Subcutaneous abdominal adipose tissue (tissue), 5 donors: ENCODE results near the gene ATP10A.

Experiments
- H3K27ac ChIP-seq: one replicate; pipeline ENCODE4 v1.7.0; 2013; ENCODE audit warnings: low read depth, mild to moderate bottlenecking, inconsistent platforms, low read length, moderate library complexity
- H3K27me3 ChIP-seq, 5 donors: one replicate each; pipeline ENCODE4 v1.7.0; 2013; ENCODE audit warnings: low read length in 5 of 5, inconsistent platforms in 1 of 5; ENCODE audit not compliant: control insufficient read depth in 5 of 5, insufficient read depth in 4 of 5
- H3K36me3 ChIP-seq, 5 donors: one replicate each; pipeline ENCODE4 v1.7.0; 2013; ENCODE audit warnings: low read length in 5 of 5; ENCODE audit not compliant: control insufficient read depth in 5 of 5, insufficient read depth in 5 of 5
- H3K4me1 ChIP-seq, 5 donors: one replicate each; pipeline ENCODE4 v1.7.0; 2013; ENCODE audit warnings: low read length in 5 of 5, mild to moderate bottlenecking in 3 of 5, moderate library complexity in 1 of 5; ENCODE audit not compliant: control insufficient read depth in 5 of 5, insufficient read depth in 5 of 5
- H3K4me3 ChIP-seq, 5 donors: one replicate each; pipeline ENCODE4 v1.7.0; 2013; ENCODE audit warnings: low read length in 5 of 5, low read depth in 1 of 5
- H3K9ac ChIP-seq, 5 donors: one replicate each; pipeline ENCODE4 v1.7.0; 2013; ENCODE audit warnings: low read length in 5 of 5, mild to moderate bottlenecking in 4 of 5, moderate library complexity in 3 of 5
- H3K9me3 ChIP-seq, 5 donors: one replicate each; pipeline ENCODE4 v1.7.0; 2013; ENCODE audit warnings: low read length in 5 of 5; ENCODE audit not compliant: control insufficient read depth in 5 of 5
- donor health status: healthy.
- donor health status: healthy.
- donor health status: healthy.
- donor health status: healthy.
- donor health status: healthy.

Gene ATP10A

GRCh38 chr15:25810154-25810553 lies 53.0 kb downstream of the ATP10A start:
- Histone ChIP-seq H3K4me1 (peaks cover 0 to 13% (median 4%) of the 10 kb centered on the region in 5 donors), H3K27ac (no peak overlapping the region), H3K4me3 (no peak overlapping the region), H3K27me3 (no peaks in the 10 kb centered on the region), H3K9me3 (no peaks in the 10 kb centered on the region), H3K9ac (no peak overlapping the region), H3K36me3 (peaks cover 0 to 2% (median 0%) of the 10 kb centered on the region in 5 donors)

DNA sequence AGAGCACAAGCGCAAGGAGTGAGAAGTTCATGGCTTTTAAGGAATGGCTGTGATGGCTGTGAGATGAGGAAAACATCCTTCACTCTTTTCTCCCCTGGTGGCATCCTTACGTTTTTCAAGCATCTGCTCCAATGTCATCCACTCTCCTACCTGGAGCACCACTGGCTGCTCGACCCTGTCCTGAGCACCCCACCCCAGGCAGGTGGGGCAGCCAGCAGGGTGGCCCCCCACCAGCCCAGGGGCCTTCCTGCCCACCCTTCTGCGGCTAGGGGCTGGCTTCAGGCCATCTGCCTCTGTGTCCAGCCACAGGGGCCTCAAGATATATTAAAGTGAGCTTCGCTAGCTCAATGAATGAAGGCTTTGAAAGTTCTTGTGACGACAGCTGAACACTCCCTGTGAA lies 56.1 kb downstream of the ATP10A start:
- Histone ChIP-seq H3K9me3 (no peaks in the 10 kb centered on the region), H3K4me3 (no peak overlapping the region), H3K9ac (no peak overlapping the region), H3K36me3 (peaks cover 0 to 3% (median 0%) of the 10 kb centered on the region in 5 donors), H3K4me1 (peaks cover 0 to 18% (median 9%) of the 10 kb centered on the region in 5 donors), H3K27me3 (no peaks in the 10 kb centered on the region), H3K27ac (no peak overlapping the region)

- Histone ChIP-seq H3K4me3 (no peak overlapping the region), H3K27ac (no peak overlapping the region), H3K4me1 (peaks cover 0 to 25% (median 21%) of the 10 kb centered on the region in 5 donors), H3K36me3 (peaks cover 0 to 3% (median 0%) of the 10 kb centered on the region in 5 donors), H3K9ac (no peak overlapping the region), H3K27me3 (no peaks in the 10 kb centered on the region), H3K9me3 (no peaks in the 10 kb centered on the region)
These were observed 58.1 kb downstream of the ATP10A start for GRCh38 chr15:25805031-25805430.

DNA sequence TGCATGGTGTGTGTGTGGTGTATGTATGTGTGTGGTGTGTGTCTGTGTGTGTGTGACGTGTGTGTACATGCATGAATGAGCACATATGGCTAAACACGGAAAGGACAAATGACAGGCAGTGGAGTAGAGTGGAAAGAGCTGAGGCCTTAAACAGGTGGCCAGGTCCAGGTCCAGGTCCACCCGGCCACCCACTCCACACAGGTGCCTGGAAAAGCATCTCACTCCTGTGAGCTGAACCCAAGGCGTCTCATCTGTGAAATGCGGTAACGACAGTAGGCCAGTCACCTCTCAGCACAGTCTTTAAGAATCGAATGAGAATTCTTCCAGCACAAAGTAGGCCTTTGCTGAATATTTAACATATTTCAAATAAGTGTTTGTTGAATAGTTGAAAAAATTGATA lies 58.7 kb downstream of the ATP10A start:
- Histone ChIP-seq H3K4me3 (no peak overlapping the region), H3K36me3 (peaks cover 0 to 3% (median 0%) of the 10 kb centered on the region in 5 donors), H3K27me3 (no peaks in the 10 kb centered on the region), H3K27ac (no peak overlapping the region), H3K9ac (no peak overlapping the region), H3K4me1 (peaks cover 0 to 25% (median 18%) of the 10 kb centered on the region in 5 donors), H3K9me3 (no peaks in the 10 kb centered on the region)

DNA sequence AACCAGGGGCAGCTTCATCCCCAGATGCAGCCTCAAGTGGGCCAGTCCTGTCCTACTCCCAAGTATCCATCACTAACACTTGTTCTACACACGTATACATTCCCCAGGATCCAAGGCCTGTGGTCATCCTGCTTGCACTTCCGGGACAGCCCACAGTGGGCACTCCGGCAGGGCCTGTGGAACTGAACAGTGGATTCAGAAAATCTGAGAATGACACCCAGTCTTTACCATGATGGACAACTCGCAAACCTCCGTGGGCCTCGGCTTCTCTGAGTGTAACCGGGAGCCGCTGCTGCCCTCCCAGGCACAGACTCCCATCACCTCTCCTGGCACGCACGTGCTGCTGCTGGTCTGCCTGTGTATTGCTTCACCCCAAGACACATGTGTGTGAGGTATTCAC lies 59.6 kb downstream of the ATP10A start:
- Histone ChIP-seq H3K36me3 (peaks cover 0 to 3% (median 0%) of the 10 kb centered on the region in 5 donors), H3K9me3 (no peaks in the 10 kb centered on the region), H3K27ac (no peak overlapping the region), H3K4me3 (no peak overlapping the region), H3K9ac (no peak overlapping the region), H3K27me3 (no peaks in the 10 kb centered on the region), H3K4me1 (peaks cover 0 to 30% (median 20%) of the 10 kb centered on the region in 5 donors)

DNA sequence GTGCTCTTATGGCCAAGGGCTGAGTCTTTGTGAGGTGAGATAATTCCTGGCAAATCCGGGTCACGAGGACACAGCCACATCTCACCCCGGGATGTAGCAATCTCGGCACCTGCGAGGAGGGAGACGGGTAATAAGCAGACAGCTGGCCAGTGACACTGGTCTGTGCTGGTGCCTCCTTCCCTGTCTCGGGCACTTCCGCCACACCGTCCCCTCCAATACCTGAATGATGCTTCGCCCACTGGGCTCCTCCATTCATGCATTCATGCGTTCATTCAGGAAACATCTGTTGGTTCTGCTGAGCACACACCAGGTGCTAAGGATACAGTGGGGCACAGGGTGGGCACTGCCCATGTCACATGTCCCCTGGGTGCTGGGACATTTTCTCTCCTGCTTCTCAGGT lies 60.1 kb downstream of the ATP10A start:
- Histone ChIP-seq H3K4me1 (peaks cover 0 to 35% (median 25%) of the 10 kb centered on the region in 5 donors), H3K9me3 (no peaks in the 10 kb centered on the region), H3K4me3 (no peak overlapping the region), H3K27ac (no peak overlapping the region), H3K36me3 (peaks cover 0 to 3% (median 0%) of the 10 kb centered on the region in 5 donors), H3K9ac (no peak overlapping the region), H3K27me3 (no peaks in the 10 kb centered on the region)

DNA sequence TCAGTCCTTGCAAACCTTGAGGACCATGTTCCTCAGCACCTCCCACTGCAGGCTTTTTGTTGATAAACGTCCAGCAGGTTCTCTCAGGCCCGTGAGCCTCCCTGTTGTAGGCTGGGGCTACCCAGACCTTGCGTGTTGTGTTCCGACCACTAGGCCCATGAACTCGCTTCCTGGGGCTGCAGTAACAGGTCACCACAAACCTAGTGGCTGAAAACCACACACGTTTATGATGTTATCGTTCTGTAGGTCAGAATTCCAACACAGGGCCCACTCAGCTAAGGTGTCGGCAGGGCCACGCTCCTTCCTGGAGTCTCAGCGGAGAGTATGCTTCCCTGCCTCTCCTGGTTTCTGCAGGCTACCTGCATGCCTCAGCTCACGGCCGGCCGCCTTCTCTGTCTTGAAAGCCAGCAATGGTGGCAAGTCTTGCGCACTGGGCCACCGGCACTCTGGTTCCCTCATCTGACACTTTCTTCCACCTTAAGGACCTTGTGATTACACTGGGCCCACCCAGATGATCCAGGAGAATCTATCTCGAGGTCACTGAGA lies 60.8 kb downstream of the ATP10A start:
- no peak overlapping the region for H3K27ac ChIP-seq
- H3K4me1 ChIP-seq: peaks cover 0 to 42% (median 32%) of the 10 kb centered on the region in 5 donors
- H3K9me3 ChIP-seq: no peaks in the 10 kb centered on the region
- H3K4me3 ChIP-seq: no peak overlapping the region
- peaks cover 0 to 3% (median 0%) of the 10 kb centered on the region in 5 donors for H3K36me3 ChIP-seq
- no peaks in the 10 kb centered on the region for H3K27me3 ChIP-seq
- H3K9ac ChIP-seq: no peak overlapping the region

DNA sequence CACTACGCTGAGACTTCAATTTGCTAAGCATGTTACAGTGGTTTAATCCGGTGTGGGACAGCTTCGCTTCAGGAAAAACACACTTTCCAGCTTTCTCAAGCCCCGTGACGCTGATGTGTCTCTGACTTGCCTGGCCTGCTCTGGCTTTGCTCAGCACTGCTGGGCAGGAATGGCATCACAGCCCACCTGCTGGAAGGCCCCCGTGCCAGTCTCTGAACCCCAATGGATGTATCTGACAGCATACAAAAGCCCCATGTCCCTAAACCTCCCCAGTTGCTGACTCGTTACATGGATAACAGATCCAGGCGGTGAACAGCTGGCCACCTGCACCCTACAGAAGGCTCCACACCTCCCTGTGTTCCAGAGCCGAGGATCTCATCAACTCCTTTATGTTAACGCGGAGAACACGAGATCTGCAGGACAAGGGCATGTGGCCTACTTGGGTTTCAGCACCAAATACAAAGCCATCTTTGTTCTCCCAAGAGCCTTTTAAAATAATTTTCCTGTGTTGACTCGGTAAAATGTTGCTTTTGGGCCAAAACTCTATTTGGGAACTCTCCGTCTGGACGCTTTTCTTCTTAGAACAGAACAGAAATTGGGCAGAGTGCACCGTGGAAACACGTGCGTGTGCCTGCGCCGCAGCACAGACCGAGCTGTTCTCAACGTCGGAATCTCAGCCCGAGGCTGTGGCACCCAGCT lies 61.4 kb downstream of the ATP10A start:
- Histone ChIP-seq H3K4me1 (peaks cover 0 to 46% (median 37%) of the 10 kb centered on the region in 5 donors), H3K27ac (no peak overlapping the region), H3K36me3 (peaks cover 0 to 3% (median 0%) of the 10 kb centered on the region in 5 donors), H3K9me3 (no peaks in the 10 kb centered on the region), H3K4me3 (no peak overlapping the region), H3K9ac (no peak overlapping the region), H3K27me3 (no peaks in the 10 kb centered on the region)

DNA sequence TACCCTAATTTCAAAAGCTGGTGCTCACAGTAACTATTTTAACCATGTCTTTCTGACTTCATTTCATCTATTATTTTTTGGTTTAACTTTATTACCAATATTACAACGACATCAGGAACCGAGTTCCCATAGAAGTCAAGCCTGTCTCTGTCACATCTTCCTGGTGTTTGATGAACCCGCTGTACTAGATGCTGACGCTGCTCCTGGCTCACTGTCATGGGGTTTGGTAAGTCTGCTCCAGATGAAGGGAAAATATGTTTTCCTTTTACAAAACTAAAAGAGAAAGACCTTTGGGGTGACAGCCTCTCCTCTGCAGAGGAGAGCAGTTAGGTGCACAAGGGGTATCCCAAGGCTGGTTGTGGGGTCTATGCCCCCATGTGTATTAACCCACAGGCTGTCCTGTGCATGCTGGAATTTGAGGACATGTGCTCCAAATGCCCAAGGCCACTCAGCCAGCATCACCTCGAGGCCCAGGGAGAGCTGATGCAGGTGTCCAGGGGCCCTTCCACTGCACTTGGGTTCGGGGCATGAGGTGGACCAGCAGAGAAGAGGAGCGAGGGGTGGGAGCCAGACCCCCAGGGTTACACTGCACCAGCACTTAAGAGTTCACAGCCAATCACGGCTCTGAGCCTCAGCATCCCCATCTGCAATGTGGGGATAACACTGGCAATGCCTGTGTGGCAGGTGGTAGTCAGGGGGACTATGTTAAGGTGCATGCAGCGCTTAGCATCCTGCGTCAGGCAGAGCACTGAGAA lies 62.2 kb downstream of the ATP10A start:
- Histone ChIP-seq H3K27ac (no peak overlapping the region), H3K4me1 (peaks cover 0 to 46% (median 40%) of the 10 kb centered on the region in 5 donors), H3K36me3 (peaks cover 0 to 3% (median 0%) of the 10 kb centered on the region in 5 donors), H3K4me3 (no peak overlapping the region), H3K9ac (no peak overlapping the region), H3K27me3 (no peaks in the 10 kb centered on the region), H3K9me3 (no peaks in the 10 kb centered on the region)
